ENCODE measurements around the gene BCL11A.

The BCL11A gene

GRCh38 chr2:60512062-60512622 lies 41.3 kb downstream of the BCL11A start:
- Histone ChIP-seq H4K20me1 (ENCODE audit: low read depth, low read length) (peaks cover 9% of the 10 kb centered on the region; the same call in 1 of the 2 replicates), H3K36me3 (ENCODE audit: low read length) (peaks cover 12% of the 10 kb centered on the region; the same call in 1 of the 2 replicates), H3K27me3 (ENCODE audit: low read length) (no peaks in the 10 kb centered on the region), H3K4me2 (ENCODE audit: low read depth, low read length, poor library complexity, severe bottlenecking) (no peak overlapping the region), H3K9me2 (replicated peaks; ENCODE audit: insufficient read depth, low read length) (no peaks in the 10 kb centered on the region), H2AFZ (ENCODE audit: low read depth, low read length, severe bottlenecking) (no peak overlapping the region), H3K4me3 (ENCODE audit: insufficient read depth, low read length, poor library complexity, severe bottlenecking) (no peak overlapping the region), H3K9me3 (ENCODE audit: insufficient read depth, low read length) (no peaks in the 10 kb centered on the region), H3K27ac (ENCODE audit: low read depth, low read length) (no peak overlapping the region), H3K9ac (ENCODE audit: low read length) (no peak overlapping the region), H3K79me2 (ENCODE audit: insufficient read depth, low read length) (peaks cover 99% of the 10 kb centered on the region), H3F3A (ENCODE audit: insufficient read depth) (no peaks in the 10 kb centered on the region)
- TF ChIP-seq CTCF (IDR thresholded peaks at IDR 0.05; ENCODE audit: insufficient read depth, low read length, poor library complexity, severe bottlenecking) (no peak), EZH2phosphoT487 (conservative IDR thresholded peaks at IDR 0.05; ENCODE audit: low read length) (no peak)

GRCh38 chr2:60510713-60511112 lies 42.7 kb downstream of the BCL11A start:
- no peaks in the 10 kb centered on the region for H3K9me2 ChIP-seq (replicated peaks; ENCODE audit: insufficient read depth, low read length)
- no peak overlapping the region for H3K4me3 ChIP-seq (ENCODE audit: insufficient read depth, low read length, poor library complexity, severe bottlenecking)
- peaks cover 3% of the 10 kb centered on the region; the same call in 1 of the 2 replicates for H4K20me1 ChIP-seq (ENCODE audit: low read depth, low read length)
- no peaks in the 10 kb centered on the region for H3K27me3 ChIP-seq (ENCODE audit: low read length)
- H3F3A ChIP-seq (ENCODE audit: insufficient read depth), result no peaks in the 10 kb centered on the region
- H2AFZ ChIP-seq (ENCODE audit: low read depth, low read length, severe bottlenecking), result no peak overlapping the region
- no peaks in the 10 kb centered on the region for H3K9me3 ChIP-seq (ENCODE audit: insufficient read depth, low read length)
- H3K36me3 ChIP-seq (ENCODE audit: low read length), result 0 out of 2 replicates have a peak, but pooled peaks cover 3% of the 10 kb centered on the region
- no peak overlapping the region for H3K9ac ChIP-seq (ENCODE audit: low read length)
- TF ChIP-seq EZH2phosphoT487 (conservative IDR thresholded peaks at IDR 0.05; ENCODE audit: low read length), result no peak
- TF ChIP-seq CTCF (IDR thresholded peaks at IDR 0.05; ENCODE audit: insufficient read depth, low read length, poor library complexity, severe bottlenecking), result no peak
- H3K27ac ChIP-seq (ENCODE audit: low read depth, low read length), result no peak overlapping the region
- no peak overlapping the region for H3K4me2 ChIP-seq (ENCODE audit: low read depth, low read length, poor library complexity, severe bottlenecking)
- H3K79me2 ChIP-seq (ENCODE audit: insufficient read depth, low read length), result peaks cover 98% of the 10 kb centered on the region

- Histone ChIP-seq H3F3A (ENCODE audit: insufficient read depth) (no peaks in the 10 kb centered on the region), H3K36me3 (ENCODE audit: low read length) (0 out of 2 replicates have a peak, but pooled peaks cover 3% of the 10 kb centered on the region), H3K27ac (ENCODE audit: low read depth, low read length) (no peak overlapping the region), H3K9ac (ENCODE audit: low read length) (no peak overlapping the region), H3K27me3 (ENCODE audit: low read length) (no peaks in the 10 kb centered on the region), H2AFZ (ENCODE audit: low read depth, low read length, severe bottlenecking) (no peak overlapping the region), H4K20me1 (ENCODE audit: low read depth, low read length) (peaks cover 3% of the 10 kb centered on the region; the same call in 1 of the 2 replicates), H3K4me2 (ENCODE audit: low read depth, low read length, poor library complexity, severe bottlenecking) (no peak overlapping the region), H3K4me3 (ENCODE audit: insufficient read depth, low read length, poor library complexity, severe bottlenecking) (no peak overlapping the region), H3K9me2 (replicated peaks; ENCODE audit: insufficient read depth, low read length) (no peaks in the 10 kb centered on the region), H3K9me3 (ENCODE audit: insufficient read depth, low read length) (no peaks in the 10 kb centered on the region), H3K79me2 (ENCODE audit: insufficient read depth, low read length) (peaks cover 98% of the 10 kb centered on the region)
- TF ChIP-seq EZH2phosphoT487 (conservative IDR thresholded peaks at IDR 0.05; ENCODE audit: low read length) (no peak), CTCF (IDR thresholded peaks at IDR 0.05; ENCODE audit: insufficient read depth, low read length, poor library complexity, severe bottlenecking) (no peak)
Observed at GRCh38 chr2:60509066-60509465, 44.4 kb downstream of the BCL11A start.

All from SU-DHL-6 (cell line).